Hepatocyte (in vitro differentiated cells): Measurements from ENCODE around the gene PCDHA2. TPM values are rescaled to one million over a fixed set of nuclear protein-coding genes. Genes with fewer than 3 reads are reported as not detected.
"Not testable (repeated sequence)": the region's sequence is repeated elsewhere in the genome, so short reads cannot be mapped to it uniquely, and the experiment has no call there.

ENCODE experiments used
- DNase-seq: peaks from one replicate; pipeline ENCODE4 v3.0.0-alpha.2; 2016; ENCODE audit warnings: low spot score
- H2AFZ ChIP-seq: fragments of 200-600 bp; sonication (generic); 2 replicates; pipeline ENCODE4 v1.6.0; 2016; ENCODE audit warnings: antibody characterized with exemption, mild to moderate bottlenecking
- H3K27ac ChIP-seq: fragments of 200-600 bp; sonication (generic); 2 replicates; pipeline ENCODE4 v1.5.1; 2016; ENCODE audit warnings: mild to moderate bottlenecking
- H3K27me3 ChIP-seq: fragments of 200-600 bp; sonication (generic); 2 replicates; pipeline ENCODE4 v1.6.1; 2016
- H3K36me3 ChIP-seq: fragments of 200-600 bp; sonication (generic); replicated peaks from 2 replicates; pipeline ENCODE4 v1.5.1; 2016; ENCODE audit warnings: low read depth; ENCODE audit not compliant: insufficient read depth
- H3K4me1 ChIP-seq: fragments of 200-600 bp; sonication (generic); 2 replicates; pipeline ENCODE4 v1.5.1; 2016; ENCODE audit warnings: mild to moderate bottlenecking, moderate library complexity; ENCODE audit not compliant: insufficient read depth
- H3K4me2 ChIP-seq: fragments of 200-600 bp; sonication (generic); 2 replicates; pipeline ENCODE4 v1.6.0; 2016
- H3K4me3 ChIP-seq: fragments of 200-600 bp; sonication (generic); 2 replicates; pipeline ENCODE4 v1.5.1; 2016; ENCODE audit warnings: mild to moderate bottlenecking
- H3K79me2 ChIP-seq: fragments of 200-600 bp; sonication (generic); 2 replicates; pipeline ENCODE4 v1.6.0; 2017; ENCODE audit warnings: mild to moderate bottlenecking
- H3K9me2 ChIP-seq: fragments of 200-600 bp; sonication (generic); replicated peaks from 2 replicates; pipeline ENCODE4 v1.6.0; 2017; ENCODE audit warnings: mild to moderate bottlenecking; ENCODE audit not compliant: insufficient read depth
- H3K9me3 ChIP-seq: fragments of 200-600 bp; sonication (generic); 2 replicates; pipeline ENCODE4 v1.5.1; 2016; ENCODE audit warnings: low read depth, mild to moderate bottlenecking
- H4K20me1 ChIP-seq: fragments of 200-600 bp; sonication (generic); 2 replicates; pipeline ENCODE4 v1.6.0; 2016; ENCODE audit warnings: mild to moderate bottlenecking; ENCODE audit not compliant: insufficient read depth, poor library complexity, severe bottlenecking
- CTCF ChIP-seq: fragments of 200-600 bp; sonication (generic); IDR thresholded peaks from 2 replicates; pipeline ENCODE4 v1.5.1; 2016; ENCODE audit warnings: antibody characterized with exemption, mild to moderate bottlenecking; ENCODE audit not compliant: poor library complexity
- EZH2 ChIP-seq: fragments of 200-600 bp; sonication (generic); IDR thresholded peaks from 2 replicates; pipeline ENCODE4 v1.6.1; 2016; ENCODE audit warnings: antibody characterized with exemption, mild to moderate bottlenecking, borderline replicate concordance
- EZH2phosphoT487 ChIP-seq: fragments of 200-600 bp; sonication (generic); IDR thresholded peaks from one replicate; pipeline ENCODE4 v1.6.1; 2018; ENCODE audit warnings: antibody characterized with exemption, mild to moderate bottlenecking, low read depth, moderate library complexity; ENCODE audit not compliant: unreplicated experiment, severe bottlenecking
- WGBS: methylation state at CpG from one replicate; pipeline ENCODE4 v1.1.6; 2016; ENCODE audit warnings: low lambda C conversion rate; ENCODE audit errors: missing lambda C conversion rate; 5-methylcytosine and 5-hydroxymethylcytosine counted together
- polyA plus RNA-seq: library from polyadenylated mRNA; unstranded; fragments of >200 nt; fragmentation: Nextera tagmentation; extraction: Ambion mirVana; gene quantifications from 2 replicates; pipeline ENCODE4 v1.2.1, GENCODE V29; 2016
- total RNA-seq: library from RNA; depleted of rRNA; stranded (reverse); fragments of >200 nt; gene quantifications from 2 replicates; pipeline ENCODE4 v1.2.3, GENCODE V29; 2014

PCDHA2 gene
- total and polyA plus RNA-seq, 2 experiments from 2014 or later = 2.0 to 3.9 TPM

- TF ChIP-seq EZH2 (no peak), CTCF (no peak), EZH2phosphoT487 (no peak)
- peaks cover 4% of the 10 kb centered on the region for H3K36me3 ChIP-seq
- no peak within 1 kb of the TSS for H3K27ac ChIP-seq
- WGBS = 97% methylated on average over 27 of the region's 27 CpGs
- no peak within 1 kb of the TSS for H3K4me2 ChIP-seq
- H3K79me2 ChIP-seq = no peaks in the 10 kb centered on the region
- DNase-seq = no peak
- no peaks in the 10 kb centered on the region for H3K27me3 ChIP-seq
- H3K9me3 ChIP-seq = peaks cover 43% of the 10 kb centered on the region
- H3K4me3 ChIP-seq = no peak within 1 kb of the TSS
- no peaks in the 10 kb centered on the region for H3K4me1 ChIP-seq
- no peaks in the 10 kb centered on the region for H4K20me1 ChIP-seq
- no peak within 1 kb of the TSS for H2AFZ ChIP-seq
- H3K9me2 ChIP-seq = no peaks in the 10 kb centered on the region
These were observed 33.2 kb downstream of the PCDHA2 start, which contains the start of gene PCDHA6 for GRCh38 chr5:140827704-140828361. Gene PCDHA6 (plus strand): TSS chr5:140827960. CDS start chr5:140828092, 132 bp downstream.

- 95% methylated on average over 18 of the region's 18 CpGs for whole genome bisulfite sequencing
These were observed 33.7 kb downstream of the PCDHA2 start for GRCh38 chr5:140828362-140828737.

GRCh38 chr5:140829511-140830501 lies 35.2 kb downstream of the PCDHA2 start:
- not testable (repeated sequence) for DNase-seq, H3K36me3 ChIP-seq, H3K4me3 ChIP-seq, H3K79me2 ChIP-seq, H3K27me3 ChIP-seq, H3K9me2 ChIP-seq, H4K20me1 ChIP-seq, H3K4me1 ChIP-seq, H3K27ac ChIP-seq, H3K4me2 ChIP-seq, H2AFZ ChIP-seq
- peaks cover 47% of the 10 kb centered on the region for H3K9me3 ChIP-seq
- WGBS = over 99% methylated on average over 91 of the region's 106 CpGs

More at GRCh38 chr5:140828362-140828737, 33.7 kb downstream of the PCDHA2 start:
- Histone ChIP-seq H2AFZ (no peak overlapping the region), H3K4me3 (no peak overlapping the region), H3K27ac (no peak overlapping the region), H3K9me2 (no peaks in the 10 kb centered on the region), H3K27me3 (no peaks in the 10 kb centered on the region), H3K4me2 (no peak overlapping the region), H3K4me1 (no peaks in the 10 kb centered on the region), H3K79me2 (no peaks in the 10 kb centered on the region), H4K20me1 (no peaks in the 10 kb centered on the region), H3K9me3 (peaks cover 47% of the 10 kb centered on the region), H3K36me3 (peaks cover 5% of the 10 kb centered on the region)
- no peak for DNase-seq
- TF ChIP-seq EZH2 (no peak), EZH2phosphoT487 (no peak), CTCF (no peak)

- no peak within 1 kb of the TSS for H2AFZ ChIP-seq
- TF ChIP-seq EZH2phosphoT487 (no peak), CTCF (no peak), EZH2 (no peak)
- H3K4me2 ChIP-seq = no peak within 1 kb of the TSS
- H3K9me2 ChIP-seq = no peaks in the 10 kb centered on the region
- no peak for DNase-seq
- peaks cover 5% of the 10 kb centered on the region for H3K36me3 ChIP-seq
- no peaks in the 10 kb centered on the region for H3K79me2 ChIP-seq
- no peaks in the 10 kb centered on the region for H3K27me3 ChIP-seq
- H4K20me1 ChIP-seq = no peaks in the 10 kb centered on the region
- no peaks in the 10 kb centered on the region for H3K4me1 ChIP-seq
- H3K27ac ChIP-seq = no peak within 1 kb of the TSS
- peaks cover 26% of the 10 kb centered on the region for H3K9me3 ChIP-seq
- H3K4me3 ChIP-seq = no peak within 1 kb of the TSS
- 89% methylated on average over 8 of the region's 8 CpGs for WGBS
These were observed 39.3 kb downstream of the PCDHA2 start, which contains the start of gene PCDHA7 for GRCh38 chr5:140833993-140834392. Gene PCDHA7 (plus strand): TSS chr5:140834269. CDS start chr5:140834384, 115 bp downstream.

- not testable (repeated sequence) for DNase-seq, H4K20me1 ChIP-seq, H3K9me2 ChIP-seq, H3K36me3 ChIP-seq, H3K4me2 ChIP-seq, H3K79me2 ChIP-seq, H2AFZ ChIP-seq, H3K4me3 ChIP-seq, H3K4me1 ChIP-seq, H3K27ac ChIP-seq, H3K27me3 ChIP-seq
- WGBS = 92% methylated on average over 28 of the region's 38 CpGs
- peaks cover 29% of the 10 kb centered on the region for H3K9me3 ChIP-seq
These were observed 39.9 kb downstream of the PCDHA2 start for GRCh38 chr5:140834439-140835008.
